ENCODE measurements around the gene PPM1B.

DNA sequence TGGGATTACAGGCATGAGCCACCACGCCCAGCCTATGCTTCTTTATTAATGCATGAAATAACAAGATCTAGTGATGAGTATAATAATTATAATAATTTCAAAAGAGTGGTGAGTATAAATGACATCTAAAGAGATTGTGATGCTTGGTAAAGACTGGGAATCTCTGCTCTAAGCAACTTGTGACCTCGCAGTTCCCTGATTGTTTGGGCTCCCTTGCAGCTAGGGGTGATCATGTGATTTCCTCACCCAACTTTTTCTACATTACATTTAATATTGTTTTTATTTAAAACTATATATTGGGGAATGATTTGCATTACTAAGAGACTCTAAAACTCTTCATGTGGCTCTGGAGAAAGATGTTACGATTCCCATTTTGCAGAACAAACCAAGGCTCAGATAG is 4.1 kb upstream of the PPM1B start:
- TF ChIP-seq CTCF (IDR thresholded peaks at IDR 0.05) (no peak), POLR2A (IDR thresholded peaks at IDR 0.05) (no peak)

All from thyroid gland (tissue), 4 donors.